ENCODE data around the gene EXOC6B. TPM values are rescaled to one million over a fixed set of nuclear protein-coding genes. Genes with fewer than 3 reads are reported as not detected.

EXOC6B gene
- total and polyA plus RNA-seq, 2 of the 8 experiments (the other 6 are each of a cell fraction or from before 2014, with no cell fraction given): 13.5 to 33.0 TPM

DNA sequence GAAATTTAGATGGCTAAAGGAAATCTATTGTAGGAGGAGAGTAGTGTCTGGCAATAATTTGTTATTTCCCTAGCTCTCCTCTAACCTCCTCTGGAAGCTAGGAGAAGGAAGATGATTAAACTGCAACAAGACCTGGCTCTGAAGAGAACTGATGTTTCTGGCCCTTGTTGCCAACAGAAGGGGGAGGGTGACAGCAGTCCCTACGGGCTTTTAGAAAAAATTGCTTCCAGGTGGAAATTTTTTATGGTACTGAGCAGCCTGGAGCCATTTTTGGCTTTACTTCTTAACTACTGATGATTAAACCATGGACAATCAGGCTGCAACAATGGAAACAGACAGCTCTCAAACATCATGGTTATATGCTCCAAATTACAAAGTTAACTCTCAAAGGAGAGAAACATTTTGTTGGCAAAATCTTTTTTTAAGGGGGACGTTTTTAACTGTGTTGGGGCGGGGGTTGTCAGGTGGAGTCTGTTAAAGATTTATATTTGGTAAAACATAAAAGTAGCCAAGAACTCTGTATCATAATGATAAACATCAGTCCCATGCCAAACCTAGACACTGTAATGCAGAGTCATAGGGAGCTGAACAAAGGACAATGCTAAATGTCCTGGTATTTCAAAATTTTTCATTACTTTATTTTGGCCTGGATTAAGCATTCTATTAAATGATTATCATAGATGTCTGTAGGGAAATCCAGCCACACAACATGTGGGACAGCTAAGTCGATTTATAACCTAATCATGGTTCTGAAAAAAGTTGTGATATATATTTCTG, 70.0 kb downstream of the EXOC6B start:
- CTCF ChIA-PET (ENCODE audit: partially characterized antibody): interaction anchor here (0.7 to 1.6 kb wide), 2 partner anchors 12 to 16 kb away, joined by 3 to 5 read pairs; no protein-coding TSS in a partner anchor
- FAIRE-seq: no peak

More for the DNA sequence above, 70.0 kb downstream of the EXOC6B start:
- Histone ChIP-seq H3K36me3 (ENCODE audit: control insufficient read depth in 2 of 4, insufficient read depth in 4 of 4, low read length in 3 of 4) (no peaks in the 10 kb centered on the region), H2AK5ac (ENCODE audit: low read depth, low read length) (no peak overlapping the region), H3K27ac (ENCODE audit: low read depth, low read length) (no peak overlapping the region), H2BK5ac (ENCODE audit: low read depth, low read length) (no peak overlapping the region), H3K4ac (replicated peaks; ENCODE audit: insufficient read length, low read depth, low read length) (no peak overlapping the region), H3K23me2 (ENCODE audit: low read depth, low read length) (no peaks in the 10 kb centered on the region), H4K20me1 (replicated peaks in 1 of 2; ENCODE audit: control insufficient read depth in 1 of 2, insufficient read depth in 2 of 2, low read length in 2 of 2) (no peaks in the 10 kb centered on the region), H2BK120ac (replicated peaks; ENCODE audit: low read depth, low read length) (no peak overlapping the region), H3K4me3 (ENCODE audit: extremely low read depth in 1 of 4, insufficient read depth in 2 of 4, low read depth in 3 of 4, low read length in 4 of 4) (no peak overlapping the region), H3K9ac (replicated peaks in 1 of 4; ENCODE audit: extremely low read depth in 1 of 4, low read depth in 3 of 4, low read length in 3 of 4) (no peak overlapping the region; a peak in 1 of 7 replicates), H3K18ac (ENCODE audit: extremely low read depth, low read length) (no peak overlapping the region), H3K4me1 (replicated peaks in 1 of 4; ENCODE audit: control insufficient read depth in 3 of 4, insufficient read depth in 4 of 4, low read length in 3 of 4) (peaks cover 0 to 9% (median 0%) of the 10 kb centered on the region in 4 experiments; a peak in 2 of 7 replicates), H3K79me2 (ENCODE audit: control insufficient read depth in 1 of 2, insufficient read depth in 2 of 2, low read length in 2 of 2) (no peaks in the 10 kb centered on the region; a peak in 1 of 4 replicates), H3K56ac (replicated peaks; ENCODE audit: insufficient read length, low read depth, low read length) (no peak overlapping the region), H3K4me2 (ENCODE audit: insufficient read depth in 1 of 2, low read depth in 2 of 2, low read length in 2 of 2) (no peak overlapping the region), H4K8ac (ENCODE audit: extremely low read depth, insufficient read depth, low read length) (no peak overlapping the region), H3K79me1 (ENCODE audit: low read depth, low read length) (no peaks in the 10 kb centered on the region), H3K9me3 (ENCODE audit: insufficient read depth in 2 of 2, low read depth in 1 of 2, low read length in 1 of 2) (no peaks in the 10 kb centered on the region), H3K14ac (ENCODE audit: insufficient read length) (no peak overlapping the region), H3K23ac (ENCODE audit: insufficient read length) (no peak overlapping the region), H4K5ac (ENCODE audit: insufficient read length, low read depth, low read length) (no peak overlapping the region), H2BK15ac (ENCODE audit: low read length) (no peak overlapping the region), H2BK12ac (ENCODE audit: low read depth, low read length) (no peak overlapping the region), H2AFZ (ENCODE audit: low read length) (no peak overlapping the region), H3K27me3 (replicated peaks in 1 of 4; ENCODE audit: control insufficient read depth in 3 of 4, extremely low read depth in 1 of 4, insufficient read depth in 3 of 4, low read length in 3 of 4) (no peaks in the 10 kb centered on the region), H2BK20ac (ENCODE audit: low read length) (no peak overlapping the region), H4K91ac (replicated peaks; ENCODE audit: insufficient read length, low read length) (no peak overlapping the region)
- 77% methylated on average over 4 of the region's 4 CpGs; no CpG with 5 or more reads in 1 of the 2 experiments for WGBS, 2 experiments (ENCODE audit: extremely low coverage in 1 of 2, insufficient coverage in 1 of 2, insufficient read length in 1 of 2, insufficient replicate concordance in 2 of 2, low coverage in 1 of 2, low lambda C conversion rate in 2 of 2, missing lambda C conversion rate in 1 of 2)
- POLR2A ChIA-PET (ENCODE audit: partially characterized antibody): no interaction called here
- TF ChIP-seq JUND (IDR thresholded peaks at IDR 0.05; ENCODE audit: low read length): no peak
- TF ChIP-seq POLR2A (IDR thresholded peaks at IDR 0.05; ENCODE audit: control extremely low read depth in 1 of 2, low read depth in 2 of 2, low read length in 2 of 2): no peak
- no peak for DNase-seq (ENCODE audit: low read depth in 1 of 2, low spot score in 2 of 2)
